Mesothelial cell of epicardium (in vitro differentiated cells): ENCODE results near the gene BRCA2. TPM values are rescaled to one million over a fixed set of nuclear protein-coding genes. Genes with fewer than 3 reads are reported as not detected.

Source experiments
- DNase-seq, 2 experiments: peaks; one replicate each; pipeline ENCODE4 v3.0.0; 2021; ENCODE audit warnings: low spot score in 2 of 2; ENCODE audit not compliant: unreplicated experiment in 2 of 2
- H3K27ac Mint-ChIP-seq: 2 replicates; pipeline ENCODE4 v1.8.0; 2021; ENCODE audit warnings: mixed read lengths
- H3K27me3 Mint-ChIP-seq: 2 replicates; pipeline ENCODE4 v1.8.0; 2021; ENCODE audit warnings: low read depth, mixed read lengths
- H3K36me3 Mint-ChIP-seq: 2 replicates; pipeline ENCODE4 v1.8.0; 2021; ENCODE audit warnings: mixed read lengths
- H3K4me1 Mint-ChIP-seq: 2 replicates; pipeline ENCODE4 v1.8.0; 2021; ENCODE audit warnings: mixed read lengths
- H3K4me3 Mint-ChIP-seq: 2 replicates; pipeline ENCODE4 v1.8.0; 2021; ENCODE audit warnings: mild to moderate bottlenecking, moderate library complexity, mixed read lengths
- H3K9me3 Mint-ChIP-seq: 2 replicates; pipeline ENCODE4 v1.8.0; 2021; ENCODE audit warnings: mixed read lengths
- total RNA-seq: library from RNA; stranded (reverse); gene quantifications from 3 replicates; pipeline ENCODE4 v1.2.1, GENCODE V29; 2021
- TF ChIP-seq, protein P1 (sequence below): fragments of 200-600 bp; sonication (generic); IDR thresholded peaks from one replicate; pipeline ENCODE4 v1.5.0; 2021; ENCODE audit warnings: antibody characterized with exemption; ENCODE audit not compliant: unreplicated experiment

BRCA2 gene
- total RNA-seq, 1 donor from 2014 or later, result 8.1 TPM

DNA sequence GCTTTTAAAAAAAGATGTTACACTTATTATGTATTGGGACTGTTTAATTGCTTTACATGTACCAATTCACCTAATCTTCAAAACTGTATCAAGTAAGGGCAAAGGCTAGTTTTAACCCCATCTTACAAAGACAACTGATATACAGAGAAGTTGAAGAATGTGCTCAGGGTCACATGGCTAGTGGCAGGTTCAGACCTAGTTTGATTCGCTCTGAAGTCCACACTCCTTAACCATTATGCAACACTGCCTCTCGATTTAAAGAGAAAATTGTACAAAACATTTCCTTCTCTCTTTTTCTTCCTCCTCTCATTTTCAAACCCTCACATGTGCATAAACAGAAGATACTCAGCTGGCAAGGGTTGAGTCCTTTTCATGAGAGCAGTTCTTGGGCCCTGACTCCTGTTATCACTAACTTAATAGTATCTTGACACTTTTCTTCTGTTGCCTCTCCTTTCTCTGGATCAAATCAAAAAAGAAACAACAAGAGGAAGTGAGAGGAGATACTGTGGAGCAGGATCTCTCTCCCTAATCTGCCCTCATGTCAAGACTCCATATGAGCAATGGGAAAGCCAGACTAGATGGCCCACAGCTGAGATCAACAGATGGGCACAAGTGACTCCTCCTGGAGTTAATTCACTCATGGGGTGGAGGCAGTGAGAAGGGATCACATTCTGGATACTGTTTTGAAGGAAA is 131.6 kb downstream of the BRCA2 start:
- Mint-ChIP-seq H3K27me3 (no peaks in the 10 kb centered on the region), H3K4me3 (no peak overlapping the region), H3K4me1 (peaks cover 6% of the 10 kb centered on the region), H3K27ac (no peak overlapping the region), H3K9me3 (peaks cover 5% of the 10 kb centered on the region), H3K36me3 (peaks cover 3% of the 10 kb centered on the region)
- no peak for DNase-seq
- TF ChIP-seq, protein P1, sequence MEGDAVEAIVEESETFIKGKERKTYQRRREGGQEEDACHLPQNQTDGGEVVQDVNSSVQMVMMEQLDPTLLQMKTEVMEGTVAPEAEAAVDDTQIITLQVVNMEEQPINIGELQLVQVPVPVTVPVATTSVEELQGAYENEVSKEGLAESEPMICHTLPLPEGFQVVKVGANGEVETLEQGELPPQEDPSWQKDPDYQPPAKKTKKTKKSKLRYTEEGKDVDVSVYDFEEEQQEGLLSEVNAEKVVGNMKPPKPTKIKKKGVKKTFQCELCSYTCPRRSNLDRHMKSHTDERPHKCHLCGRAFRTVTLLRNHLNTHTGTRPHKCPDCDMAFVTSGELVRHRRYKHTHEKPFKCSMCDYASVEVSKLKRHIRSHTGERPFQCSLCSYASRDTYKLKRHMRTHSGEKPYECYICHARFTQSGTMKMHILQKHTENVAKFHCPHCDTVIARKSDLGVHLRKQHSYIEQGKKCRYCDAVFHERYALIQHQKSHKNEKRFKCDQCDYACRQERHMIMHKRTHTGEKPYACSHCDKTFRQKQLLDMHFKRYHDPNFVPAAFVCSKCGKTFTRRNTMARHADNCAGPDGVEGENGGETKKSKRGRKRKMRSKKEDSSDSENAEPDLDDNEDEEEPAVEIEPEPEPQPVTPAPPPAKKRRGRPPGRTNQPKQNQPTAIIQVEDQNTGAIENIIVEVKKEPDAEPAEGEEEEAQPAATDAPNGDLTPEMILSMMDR, result no peak

DNA sequence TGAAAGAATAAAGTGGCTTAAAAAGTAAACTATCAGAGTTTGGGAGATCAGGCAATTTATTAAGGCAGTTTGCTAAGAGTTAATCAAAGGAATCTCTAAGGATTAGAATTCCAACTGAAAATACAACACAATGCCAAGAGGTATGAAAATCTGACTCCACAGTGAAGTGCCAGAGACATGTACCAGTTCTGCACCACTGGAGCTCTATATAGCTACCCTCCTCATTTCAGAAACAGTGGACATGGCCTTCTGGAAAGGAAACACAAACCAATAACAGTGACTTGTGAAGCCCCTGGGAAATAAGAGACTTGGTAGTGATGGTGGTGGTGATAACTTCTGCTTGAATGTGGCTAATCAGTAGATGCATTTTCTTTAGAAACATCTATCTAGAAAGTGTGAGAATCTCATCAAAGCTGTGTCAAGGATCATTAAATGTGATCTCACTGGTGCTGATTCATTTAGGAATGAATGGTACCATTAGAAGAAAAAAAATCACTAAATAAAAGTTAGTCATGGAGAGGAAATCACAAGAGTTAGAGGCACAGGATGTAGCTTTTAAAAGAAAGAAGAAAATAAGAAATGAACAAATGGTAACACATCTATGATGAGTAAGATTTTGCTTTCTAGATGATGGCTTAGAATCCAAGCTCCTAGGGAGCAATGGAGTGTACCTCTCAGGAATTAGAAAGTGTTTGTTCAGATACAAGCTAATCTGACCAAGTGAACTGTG is 132.8 kb downstream of the BRCA2 start:
- H3K4me3 Mint-ChIP-seq, result no peak overlapping the region
- peaks cover 6% of the 10 kb centered on the region for H3K4me1 Mint-ChIP-seq
- H3K27me3 Mint-ChIP-seq, result no peaks in the 10 kb centered on the region
- H3K36me3 Mint-ChIP-seq, result peaks cover 3% of the 10 kb centered on the region
- TF ChIP-seq, protein P1, result no peak
- H3K27ac Mint-ChIP-seq, result no peak overlapping the region
- peaks cover 5% of the 10 kb centered on the region for H3K9me3 Mint-ChIP-seq
- no peak for DNase-seq

GRCh38 chr13:32448972-32449371 is 133.7 kb downstream of the BRCA2 start:
- no peak overlapping the region for H3K27ac Mint-ChIP-seq
- no peaks in the 10 kb centered on the region for H3K27me3 Mint-ChIP-seq
- peaks cover 6% of the 10 kb centered on the region for H3K4me1 Mint-ChIP-seq
- H3K36me3 Mint-ChIP-seq, result peaks cover 3% of the 10 kb centered on the region
- H3K9me3 Mint-ChIP-seq, result peaks cover 5% of the 10 kb centered on the region
- no peak for DNase-seq
- H3K4me3 Mint-ChIP-seq, result no peak overlapping the region
- TF ChIP-seq, protein P1, result no peak

Other genes starting within 250 kb of the BRCA2 start
- gene ZAR1L, start 145 bp upstream of the BRCA2 start, total RNA-seq, result 0.16 TPM in 1 of 3 replicates, not detected in the others
- 12.6 to 13.7 TPM (median 13.4 TPM) in 3 replicates for gene N4BP2L1, start 112.6 kb downstream of the BRCA2 start, total RNA-seq
- 160 to 171 TPM (median 168 TPM) in 3 replicates for gene N4BP2L2, start 223.3 kb downstream of the BRCA2 start, total RNA-seq